Activated naive CD8-positive, alpha-beta T cell (primary cell): ENCODE results near the gene PTEN.
"Not testable (repeated sequence)": the region's sequence is repeated elsewhere in the genome, so short reads cannot be mapped to it uniquely, and the experiment has no call there.

Experiments
- H3K27ac Mint-ChIP-seq: one replicate; pipeline ENCODE4 v1.8.0; 2021; ENCODE audit warnings: mixed read lengths
- H3K27me3 Mint-ChIP-seq: one replicate; pipeline ENCODE4 v1.8.0; 2021; ENCODE audit warnings: mixed read lengths
- H3K36me3 Mint-ChIP-seq: one replicate; pipeline ENCODE4 v1.8.0; 2021; ENCODE audit warnings: mixed read lengths
- H3K4me1 Mint-ChIP-seq: one replicate; pipeline ENCODE4 v1.8.0; 2021; ENCODE audit warnings: low read depth, mixed read lengths
- H3K4me3 Mint-ChIP-seq: one replicate; pipeline ENCODE4 v1.8.0; 2021; ENCODE audit warnings: mild to moderate bottlenecking, mixed read lengths
- H3K9me3 Mint-ChIP-seq: one replicate; pipeline ENCODE4 v1.8.0; 2021; ENCODE audit warnings: low read depth, mixed read lengths

Gene PTEN

GRCh38 chr10:87860816-87861403 is 2.5 kb upstream of the PTEN start:
- peak overlapping the region; percentile 95 for H3K4me3 Mint-ChIP-seq
- H3K27ac Mint-ChIP-seq, result peak overlapping the region; percentile 89

DNA sequence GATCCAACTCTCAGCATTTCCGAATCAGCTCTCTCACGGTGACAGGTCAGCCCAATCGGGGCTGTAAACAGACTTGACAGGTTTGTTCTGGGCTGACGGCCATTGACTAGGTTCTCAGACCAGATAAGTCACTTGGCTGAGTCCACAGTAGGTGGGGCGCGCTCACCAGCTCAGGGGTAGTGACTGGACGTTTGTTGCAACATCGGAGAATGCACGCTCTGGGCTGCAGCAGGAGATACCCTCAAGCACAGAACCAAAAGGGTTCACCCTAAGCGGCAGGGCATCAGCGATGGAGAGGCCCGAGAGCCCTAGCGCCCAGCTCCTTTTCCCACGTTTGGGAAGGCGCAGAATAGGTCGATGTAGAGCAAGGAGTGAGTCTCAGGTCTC is 1.9 kb upstream of the PTEN start:
- peak overlapping the region; percentile 95 for H3K4me3 Mint-ChIP-seq
- peaks cover 36% of the 10 kb centered on the region for H3K4me1 Mint-ChIP-seq
- peak overlapping the region; percentile 89 for H3K27ac Mint-ChIP-seq
- no peaks in the 10 kb centered on the region for H3K27me3 Mint-ChIP-seq
- no peaks in the 10 kb centered on the region for H3K36me3 Mint-ChIP-seq
- H3K9me3 Mint-ChIP-seq, result no peaks in the 10 kb centered on the region

More at GRCh38 chr10:87860816-87861403, 2.5 kb upstream of the PTEN start:
- no peaks in the 10 kb centered on the region for H3K9me3 Mint-ChIP-seq
- no peaks in the 10 kb centered on the region for H3K36me3 Mint-ChIP-seq
- H3K4me1 Mint-ChIP-seq, result peaks cover 32% of the 10 kb centered on the region
- H3K27me3 Mint-ChIP-seq, result no peaks in the 10 kb centered on the region

DNA sequence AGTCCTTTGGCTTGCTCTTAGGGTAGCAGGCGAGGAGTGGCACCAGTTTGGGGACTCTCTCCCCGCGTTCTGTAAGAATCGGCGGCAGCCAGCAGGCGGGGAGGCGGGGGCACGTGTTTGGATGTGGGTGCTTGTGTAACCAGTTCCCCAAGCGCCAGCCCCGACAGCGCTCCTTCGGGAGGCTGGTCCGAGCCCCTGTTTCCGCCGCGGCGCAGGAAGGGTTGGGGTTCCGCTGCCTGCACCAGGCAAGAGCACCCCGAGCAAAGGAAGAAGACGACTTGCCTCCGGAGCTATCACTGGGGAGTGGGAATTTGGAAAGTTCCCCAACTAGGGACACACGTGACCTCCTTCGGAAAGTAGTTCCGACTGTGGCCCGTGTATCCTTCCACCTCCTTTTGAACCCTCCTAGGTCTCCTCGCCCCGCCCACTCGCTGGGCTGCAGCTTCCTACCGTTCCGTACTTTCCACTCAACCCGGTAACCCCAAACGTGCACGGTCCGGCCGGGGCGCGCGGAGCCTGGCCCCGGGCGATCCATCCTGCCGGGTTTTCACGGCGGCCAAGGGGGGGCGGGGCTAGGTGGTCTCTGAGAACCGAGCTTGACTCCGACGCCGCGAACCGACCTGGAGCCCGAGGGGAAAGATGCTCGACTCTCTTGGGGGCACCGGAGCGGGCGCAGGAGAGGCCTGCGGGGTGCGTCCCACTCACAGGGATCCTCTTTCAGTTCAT is 1.3 kb upstream of the PTEN start:
- peak overlapping the region; percentile 95 for H3K4me3 Mint-ChIP-seq

GRCh38 chr10:87862679-87863052 is 759 bp upstream of the PTEN start:
- peaks cover 45% of the 10 kb centered on the region for H3K4me1 Mint-ChIP-seq
- H3K36me3 Mint-ChIP-seq, result no peaks in the 10 kb centered on the region
- peak overlapping the region; percentile 89 for H3K27ac Mint-ChIP-seq
- H3K27me3 Mint-ChIP-seq, result no peaks in the 10 kb centered on the region
- peak overlapping the region; percentile 95 for H3K4me3 Mint-ChIP-seq
- H3K9me3 Mint-ChIP-seq, result no peaks in the 10 kb centered on the region

More for the DNA sequence above, 1.3 kb upstream of the PTEN start:
- H3K36me3 Mint-ChIP-seq, result no peaks in the 10 kb centered on the region
- H3K27me3 Mint-ChIP-seq, result no peaks in the 10 kb centered on the region
- peak overlapping the region; percentile 89 for H3K27ac Mint-ChIP-seq
- peaks cover 41% of the 10 kb centered on the region for H3K4me1 Mint-ChIP-seq
- H3K9me3 Mint-ChIP-seq, result no peaks in the 10 kb centered on the region

- peak overlapping the region; percentile 89 for H3K27ac Mint-ChIP-seq
- peak overlapping the region; percentile 97 for H3K4me3 Mint-ChIP-seq
- H3K27me3 Mint-ChIP-seq, H3K9me3 Mint-ChIP-seq, H3K36me3 Mint-ChIP-seq: not testable (repeated sequence)
- peaks cover 58% of the 10 kb centered on the region for H3K4me1 Mint-ChIP-seq
Measured at GRCh38 chr10:87863951-87864495, 598 bp downstream of the PTEN start.

DNA sequence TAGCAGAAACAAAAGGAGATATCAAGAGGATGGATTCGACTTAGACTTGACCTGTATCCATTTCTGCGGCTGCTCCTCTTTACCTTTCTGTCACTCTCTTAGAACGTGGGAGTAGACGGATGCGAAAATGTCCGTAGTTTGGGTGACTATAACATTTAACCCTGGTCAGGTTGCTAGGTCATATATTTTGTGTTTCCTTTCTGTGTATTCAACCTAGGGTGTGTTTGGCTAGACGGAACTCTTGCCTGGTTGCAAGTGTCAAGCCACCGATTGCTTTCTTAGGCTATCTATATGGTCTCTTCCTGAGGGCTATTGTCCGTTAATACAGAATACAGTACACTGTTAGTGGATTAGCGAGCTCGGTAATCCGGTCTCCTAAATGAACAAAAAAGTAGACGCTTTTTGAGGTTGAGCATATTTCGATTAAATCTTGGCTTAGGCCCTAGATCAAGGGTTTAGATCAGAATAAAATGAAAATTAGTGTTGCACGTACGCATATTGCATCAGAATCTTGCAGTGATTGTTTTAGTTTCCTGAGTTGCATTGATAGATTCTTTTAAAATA is 1.2 kb downstream of the PTEN start:
- Mint-ChIP-seq H3K9me3 (no peaks in the 10 kb centered on the region), H3K36me3 (peaks cover 5% of the 10 kb centered on the region), H3K27me3 (no peaks in the 10 kb centered on the region), H3K27ac (peak overlapping the region; percentile 89), H3K4me3 (peak overlapping the region; percentile 97), H3K4me1 (peaks cover 62% of the 10 kb centered on the region)

DNA sequence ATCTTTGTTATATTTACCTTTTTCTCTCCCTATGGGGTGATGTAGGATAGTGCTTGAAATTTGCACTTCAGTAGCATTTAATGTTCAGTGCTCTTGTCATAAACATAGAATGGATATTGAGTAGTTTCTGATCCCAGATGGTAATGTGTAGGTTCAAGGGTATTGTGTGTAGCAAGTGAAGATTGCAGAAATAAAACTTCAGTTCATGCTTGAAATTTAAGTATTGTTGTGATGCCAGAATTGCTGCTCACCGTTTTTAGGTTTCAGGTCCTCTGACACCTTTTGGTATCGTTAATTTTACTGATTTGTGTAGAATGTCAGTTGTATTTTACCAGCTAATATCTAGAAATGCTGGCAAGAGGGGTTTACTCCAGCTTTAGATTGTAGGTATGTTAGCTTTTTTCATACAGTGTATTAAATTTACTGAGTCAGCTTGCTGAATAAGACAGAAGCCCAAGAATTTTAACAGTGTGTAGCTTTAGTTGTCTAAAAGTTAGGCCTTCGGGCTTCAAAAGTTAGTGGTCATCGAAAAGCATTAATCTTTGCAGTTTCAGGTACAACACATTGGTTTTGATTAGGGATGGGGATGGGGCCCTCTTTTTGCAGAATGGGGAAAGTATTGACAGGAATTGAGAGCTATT is 1.9 kb downstream of the PTEN start:
- H3K4me3 Mint-ChIP-seq, result peak overlapping the region; percentile 97
- peaks cover 64% of the 10 kb centered on the region for H3K4me1 Mint-ChIP-seq
- H3K36me3 Mint-ChIP-seq, result peaks cover 5% of the 10 kb centered on the region
- H3K27me3 Mint-ChIP-seq, result no peaks in the 10 kb centered on the region
- peak overlapping the region; percentile 89 for H3K27ac Mint-ChIP-seq
- no peaks in the 10 kb centered on the region for H3K9me3 Mint-ChIP-seq

GRCh38 chr10:87866412-87866974 is 3.1 kb downstream of the PTEN start:
- no peaks in the 10 kb centered on the region for H3K9me3 Mint-ChIP-seq

DNA sequence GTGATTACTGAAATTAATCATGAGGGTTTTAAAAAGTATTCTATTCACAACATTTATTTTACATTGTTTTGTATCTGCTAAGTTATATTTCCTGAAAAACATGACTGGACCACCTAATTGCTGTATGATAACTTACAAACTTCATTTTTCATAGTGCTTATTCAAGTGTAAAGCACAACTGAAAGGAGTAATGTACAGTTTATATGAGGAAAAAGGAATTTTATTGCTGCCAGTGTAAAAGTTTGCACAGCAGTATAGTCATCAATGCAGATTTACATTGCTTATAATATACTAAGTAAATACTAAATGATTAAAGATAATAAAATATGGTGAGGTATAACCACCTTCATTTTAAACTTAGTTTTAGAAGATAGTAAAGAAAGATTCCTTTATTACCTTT is 4.0 kb downstream of the PTEN start:
- Mint-ChIP-seq H3K36me3 (peaks cover 5% of the 10 kb centered on the region), H3K27ac (peak overlapping the region; percentile 50), H3K4me1 (peaks cover 70% of the 10 kb centered on the region), H3K4me3 (peak overlapping the region; percentile 97), H3K9me3 (no peaks in the 10 kb centered on the region), H3K27me3 (no peaks in the 10 kb centered on the region)

More at GRCh38 chr10:87866412-87866974, 3.1 kb downstream of the PTEN start:
- peaks cover 65% of the 10 kb centered on the region for H3K4me1 Mint-ChIP-seq
- H3K4me3 Mint-ChIP-seq, result peak overlapping the region; percentile 97
- H3K36me3 Mint-ChIP-seq, result peaks cover 5% of the 10 kb centered on the region
- H3K27me3 Mint-ChIP-seq, result no peaks in the 10 kb centered on the region
- H3K27ac Mint-ChIP-seq, result peak overlapping the region; percentile 35

- Mint-ChIP-seq H3K27me3 (no peaks in the 10 kb centered on the region), H3K9me3 (no peaks in the 10 kb centered on the region), H3K4me3 (peak overlapping the region; percentile 83), H3K36me3 (peaks cover 5% of the 10 kb centered on the region), H3K4me1 (peaks cover 76% of the 10 kb centered on the region), H3K27ac (peak overlapping the region; percentile 34)
Measured at GRCh38 chr10:87868277-87868676, 4.9 kb downstream of the PTEN start.

DNA sequence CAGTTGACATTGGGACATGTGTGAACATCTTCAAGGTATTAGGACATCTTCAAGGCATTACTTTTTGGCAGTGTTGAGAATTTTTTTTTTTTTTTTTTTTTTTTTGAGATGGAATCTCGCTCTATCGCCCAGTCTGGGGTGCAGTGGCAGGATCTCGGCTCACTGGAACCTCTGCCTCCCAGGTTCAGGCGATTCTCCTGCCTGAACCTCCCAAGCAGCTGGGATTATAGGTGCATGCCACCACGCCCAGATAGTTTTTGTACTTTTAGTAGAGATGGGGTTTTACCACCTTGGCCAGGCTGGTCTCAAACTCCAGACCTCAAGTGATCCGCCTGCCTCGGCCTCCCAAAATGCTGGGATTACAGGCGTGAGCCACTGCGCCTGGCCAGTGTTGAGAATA is 5.7 kb downstream of the PTEN start:
- H3K4me1 Mint-ChIP-seq, result peaks cover 84% of the 10 kb centered on the region

GRCh38 chr10:87869773-87870551 is 6.5 kb downstream of the PTEN start:
- Mint-ChIP-seq H3K4me1 (peaks cover 88% of the 10 kb centered on the region), H3K4me3 (no peak overlapping the region), H3K27me3 (no peaks in the 10 kb centered on the region), H3K36me3 (peaks cover 5% of the 10 kb centered on the region), H3K27ac (no peak overlapping the region), H3K9me3 (no peaks in the 10 kb centered on the region)

More for the DNA sequence above, 5.7 kb downstream of the PTEN start:
- peak overlapping the region; percentile 83 for H3K4me3 Mint-ChIP-seq
- not testable (repeated sequence) for H3K27me3 Mint-ChIP-seq, H3K9me3 Mint-ChIP-seq, H3K27ac Mint-ChIP-seq, H3K36me3 Mint-ChIP-seq

DNA sequence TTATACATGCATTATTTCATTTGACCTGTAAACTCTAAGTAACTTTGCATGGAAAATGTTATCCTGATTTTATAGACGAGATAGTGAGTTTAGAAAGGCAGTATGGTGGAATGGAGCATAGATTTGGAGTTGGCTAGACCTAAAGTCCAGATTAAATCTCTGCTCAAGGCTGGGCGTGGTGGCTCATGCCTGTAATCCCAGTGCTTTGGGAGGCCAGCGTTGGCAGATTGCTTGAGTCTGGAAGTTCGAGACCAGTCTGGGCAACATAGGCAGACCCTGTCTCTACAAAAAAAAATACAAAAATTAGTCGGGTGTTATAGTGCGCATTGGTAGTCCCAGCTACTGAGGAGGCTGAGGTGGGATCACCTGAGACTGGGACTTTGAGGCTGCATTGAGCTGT is 9.4 kb downstream of the PTEN start:
- peaks cover 5% of the 10 kb centered on the region for H3K36me3 Mint-ChIP-seq

DNA sequence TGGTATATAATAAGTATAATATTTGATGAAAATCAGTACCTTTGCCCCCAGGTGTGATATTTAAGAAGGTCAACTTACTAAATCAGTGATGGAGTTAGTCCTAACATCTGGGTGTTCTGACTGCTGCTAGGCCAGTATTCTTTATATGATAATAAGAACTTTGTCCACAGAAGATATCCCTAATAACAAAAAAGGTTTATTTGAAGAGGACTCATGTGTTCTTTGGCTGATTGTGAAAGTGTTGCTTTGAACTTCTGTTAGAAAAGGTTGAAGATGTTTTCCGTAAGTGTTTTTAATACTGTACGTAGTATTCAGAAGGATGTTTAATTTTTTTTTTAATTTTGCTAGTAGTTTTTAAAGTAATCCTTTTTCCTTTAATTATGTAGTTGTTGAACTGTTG is 10.2 kb downstream of the PTEN start:
- peak overlapping the region; percentile 32 for H3K4me3 Mint-ChIP-seq
- no peaks in the 10 kb centered on the region for H3K27me3 Mint-ChIP-seq
- H3K27ac Mint-ChIP-seq, result no peak overlapping the region
- H3K9me3 Mint-ChIP-seq, result no peaks in the 10 kb centered on the region
- peaks cover 77% of the 10 kb centered on the region for H3K4me1 Mint-ChIP-seq
- H3K36me3 Mint-ChIP-seq, result peaks cover 2% of the 10 kb centered on the region

More for the DNA sequence above, 9.4 kb downstream of the PTEN start:
- Mint-ChIP-seq H3K27ac (no peak overlapping the region), H3K4me3 (no peak overlapping the region), H3K4me1 (peaks cover 80% of the 10 kb centered on the region), H3K27me3 (no peaks in the 10 kb centered on the region), H3K9me3 (no peaks in the 10 kb centered on the region)
